Camera-type eye (tissue), 1 donor: Measurements from ENCODE around the gene CDY1. TPM values are rescaled to one million over a fixed set of nuclear protein-coding genes. Genes with fewer than 3 reads are reported as not detected.

Experiments used
- total RNA-seq: library from RNA; depleted of rRNA; stranded (reverse); fragments of >200 nt; gene quantifications from one replicate; pipeline ENCODE4 v1.2.3, GENCODE V29; 2014

CDY1 gene, protein sequence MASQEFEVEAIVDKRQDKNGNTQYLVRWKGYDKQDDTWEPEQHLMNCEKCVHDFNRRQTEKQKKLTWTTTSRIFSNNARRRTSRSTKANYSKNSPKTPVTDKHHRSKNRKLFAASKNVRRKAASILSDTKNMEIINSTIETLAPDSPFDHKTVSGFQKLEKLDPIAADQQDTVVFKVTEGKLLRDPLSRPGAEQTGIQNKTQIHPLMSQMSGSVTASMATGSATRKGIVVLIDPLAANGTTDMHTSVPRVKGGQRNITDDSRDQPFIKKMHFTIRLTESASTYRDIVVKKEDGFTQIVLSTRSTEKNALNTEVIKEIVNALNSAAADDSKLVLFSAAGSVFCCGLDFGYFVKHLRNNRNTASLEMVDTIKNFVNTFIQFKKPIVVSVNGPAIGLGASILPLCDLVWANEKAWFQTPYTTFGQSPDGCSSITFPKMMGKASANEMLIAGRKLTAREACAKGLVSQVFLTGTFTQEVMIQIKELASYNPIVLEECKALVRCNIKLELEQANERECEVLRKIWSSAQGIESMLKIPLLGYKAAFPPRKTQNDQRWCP
- total RNA-seq = not detected

DNA sequence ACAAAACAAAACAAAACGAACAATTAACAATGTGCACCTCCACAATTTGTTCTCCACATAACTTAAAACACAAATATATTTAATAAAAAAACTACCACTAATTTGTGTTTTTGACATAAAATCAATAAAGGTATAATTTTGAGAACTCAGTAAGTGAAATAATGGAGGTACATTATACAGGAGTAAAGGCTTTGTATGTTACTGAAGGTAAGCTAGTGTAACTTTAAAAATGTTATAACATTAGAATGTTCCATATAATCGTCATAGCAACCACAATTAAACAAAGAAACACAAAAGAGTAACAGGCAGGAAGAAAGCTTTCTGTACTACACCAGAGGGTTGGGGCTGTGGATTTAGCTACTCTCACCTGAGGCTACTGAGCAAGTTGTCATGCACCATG is at the start of gene CDY1:
TSS of gene CDY1 (plus strand) at position 301 of the 400 bp plus-strand sequence. CDS start 326 bp downstream, outside the sequence.

